GM18951 (cell line): Measurements from ENCODE around the gene MFAP5.
"Not testable (repeated sequence)": the region's sequence is repeated elsewhere in the genome, so short reads cannot be mapped to it uniquely, and the experiment has no call there.

Source experiments
- POLR2A ChIP-seq: IDR thresholded peaks from 4 replicates; pipeline ENCODE4 v1.6.1; 2011; ENCODE audit warnings: mild to moderate bottlenecking; ENCODE audit not compliant: insufficient read length, insufficient read depth; ENCODE audit errors: extremely low read depth
- in situ Hi-C: fragments of 300-500 bp; cut with MboI; formaldehyde crosslinking; loops from one replicate; pipeline ENCODE4 v1.12.0; 2022; ENCODE audit warnings: low sequenced_read_pairs, mixed read lengths, inconsistent platforms; ENCODE audit not compliant: unreplicated experiment

Gene MFAP5

DNA sequence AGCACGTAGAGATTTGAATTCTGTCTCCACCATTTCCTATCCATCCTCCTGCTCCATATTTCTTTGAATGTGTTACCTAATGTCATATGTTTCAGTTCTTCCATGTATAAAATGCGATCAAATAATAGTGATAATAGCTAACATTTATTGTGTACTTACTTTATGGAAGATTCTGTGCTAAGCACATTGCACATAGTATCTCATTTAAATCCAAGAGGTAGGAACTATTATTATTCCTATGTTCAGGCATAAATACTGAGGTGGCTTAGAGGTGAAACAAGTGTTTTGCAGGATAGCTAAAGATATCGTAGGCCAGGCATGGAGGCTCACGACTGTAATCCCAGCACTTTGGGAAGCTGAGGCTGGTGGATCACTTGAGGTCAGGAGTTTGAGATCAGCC is 32.5 kb downstream of the MFAP5 start:
- in situ Hi-C loops, result no loop called here
- TF ChIP-seq POLR2A, result no peak

DNA sequence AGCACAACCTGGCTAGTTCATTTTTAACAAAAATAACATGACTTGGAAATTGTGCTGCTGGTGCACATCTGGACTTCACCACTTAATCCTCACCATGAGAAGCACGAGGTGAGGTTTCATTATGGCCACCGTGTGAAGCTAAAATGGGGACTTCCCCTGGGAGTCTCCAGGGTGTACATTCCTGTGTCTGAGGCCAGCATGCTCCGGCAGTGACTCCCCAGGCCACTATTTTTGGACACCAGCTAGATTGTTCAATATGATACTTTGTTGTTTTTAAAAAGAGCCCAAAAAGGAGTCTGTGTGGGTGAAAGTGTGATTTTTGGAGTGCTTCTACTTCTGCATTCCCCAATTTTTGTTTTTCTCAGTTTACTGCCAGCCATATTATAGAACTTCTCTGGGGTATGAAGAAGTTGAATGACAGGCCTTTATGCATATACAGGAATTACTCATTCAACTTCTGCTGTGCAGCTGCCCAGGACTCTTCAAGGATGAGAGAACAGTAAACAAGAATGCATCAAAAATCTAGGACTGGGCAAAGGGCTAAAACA is 33.1 kb downstream of the MFAP5 start:
- TF ChIP-seq POLR2A, result no peak
- in situ Hi-C loops, result no loop called here

DNA sequence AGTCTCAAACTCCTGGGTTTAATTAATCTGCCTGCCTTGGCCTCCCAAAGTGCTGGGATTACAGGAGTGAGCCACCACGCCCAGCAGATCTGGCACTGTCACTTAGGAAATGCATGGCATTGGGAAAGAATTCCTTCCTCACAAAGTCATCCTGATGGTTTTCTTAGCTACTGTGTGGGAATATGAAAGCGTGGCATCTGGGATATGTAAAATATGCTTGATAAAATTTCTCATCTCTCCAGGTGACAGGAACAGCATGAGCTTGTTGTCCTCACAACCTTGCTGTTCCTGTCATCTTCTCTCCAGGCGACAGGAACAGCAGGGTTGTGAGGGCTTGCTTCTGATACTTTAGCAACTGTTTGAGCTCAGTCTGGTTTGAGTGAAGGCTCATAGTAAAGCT is 33.9 kb downstream of the MFAP5 start:
- in situ Hi-C loops, result no loop called here
- TF ChIP-seq POLR2A, result no peak

DNA sequence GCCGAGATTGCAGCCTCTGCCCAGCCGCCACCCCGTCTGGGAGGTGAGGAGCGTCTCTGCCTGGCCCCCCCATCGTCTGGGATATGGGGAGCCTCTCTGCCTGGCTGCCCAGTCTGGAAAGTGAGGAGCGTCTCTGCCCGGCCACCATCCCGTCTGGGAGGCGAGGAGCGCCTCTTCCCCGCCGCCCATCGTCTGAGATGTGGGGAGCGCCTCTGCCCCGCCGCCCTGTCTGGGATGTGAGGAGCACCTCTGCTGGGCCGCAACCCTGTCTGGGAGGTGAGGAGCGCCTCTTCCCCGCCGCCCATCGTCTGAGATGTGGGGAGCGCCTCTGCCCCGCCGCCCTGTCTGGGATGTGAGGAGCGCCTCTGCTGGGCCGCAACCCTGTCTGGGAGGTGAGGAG is 37.9 kb downstream of the MFAP5 start:
- in situ Hi-C loops, result not testable (repeated sequence)

DNA sequence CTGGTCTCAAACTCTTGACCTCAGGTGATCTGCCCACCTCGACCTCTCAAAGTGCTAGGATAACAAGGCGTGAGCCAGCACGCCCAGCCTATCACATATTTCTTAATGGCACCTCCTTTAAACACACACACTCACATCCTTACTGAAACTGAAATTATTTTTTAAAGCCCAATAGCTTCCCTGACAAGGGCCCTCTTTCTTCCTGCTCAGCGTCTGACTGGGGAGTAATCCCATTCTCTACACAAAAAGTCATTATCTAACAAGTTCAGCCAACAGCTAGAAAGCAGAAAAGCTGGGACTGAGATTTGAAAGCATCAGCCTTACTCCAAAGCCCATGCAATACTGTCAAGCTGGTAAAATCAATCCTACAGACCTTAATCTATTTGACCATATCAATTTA is 40.0 kb downstream of the MFAP5 start:
- in situ Hi-C loops, result no loop called here

DNA sequence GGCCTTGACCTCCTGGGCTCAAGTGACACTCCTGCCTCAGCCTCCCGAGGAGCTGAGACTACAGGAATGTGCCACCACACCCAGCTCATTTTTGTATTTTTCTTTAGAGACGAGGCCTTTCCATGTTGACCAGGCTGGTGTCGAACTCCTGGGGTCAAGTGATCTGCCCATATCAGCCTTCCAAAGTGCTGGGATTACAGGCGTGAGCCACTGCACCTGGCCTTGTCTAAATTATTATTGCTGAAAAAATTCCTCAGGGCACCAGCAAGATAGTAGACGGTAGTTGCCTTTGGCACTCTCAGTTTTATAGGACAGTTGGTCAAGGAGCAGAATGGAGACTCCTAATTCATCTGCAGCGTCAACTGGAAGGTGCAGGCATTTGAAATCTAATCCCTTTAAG is 47.4 kb downstream of the MFAP5 start:
- in situ Hi-C loops, result no loop called here
- no peak for TF ChIP-seq POLR2A

More for the DNA sequence above, 40.0 kb downstream of the MFAP5 start:
- TF ChIP-seq POLR2A, result no peak

DNA sequence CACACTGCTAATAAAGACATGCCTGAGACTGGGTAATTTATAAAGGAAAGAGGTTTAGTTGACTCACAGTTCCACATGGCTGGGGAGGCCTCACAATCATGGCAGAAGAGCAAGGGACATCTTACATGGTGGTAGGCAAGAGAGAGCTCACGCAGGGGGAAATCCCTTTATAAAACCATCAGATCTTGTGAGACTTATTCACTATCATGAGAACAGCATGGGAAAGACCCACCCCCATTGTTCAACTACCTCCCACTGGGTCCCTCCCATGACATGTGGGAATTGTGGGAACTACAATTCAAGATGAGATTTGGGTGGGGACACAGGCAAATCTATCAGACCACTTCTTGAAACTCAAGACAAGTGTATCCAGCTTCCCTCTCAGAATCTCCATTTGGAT is 48.7 kb downstream of the MFAP5 start:
- in situ Hi-C loops, result not testable (repeated sequence)

DNA sequence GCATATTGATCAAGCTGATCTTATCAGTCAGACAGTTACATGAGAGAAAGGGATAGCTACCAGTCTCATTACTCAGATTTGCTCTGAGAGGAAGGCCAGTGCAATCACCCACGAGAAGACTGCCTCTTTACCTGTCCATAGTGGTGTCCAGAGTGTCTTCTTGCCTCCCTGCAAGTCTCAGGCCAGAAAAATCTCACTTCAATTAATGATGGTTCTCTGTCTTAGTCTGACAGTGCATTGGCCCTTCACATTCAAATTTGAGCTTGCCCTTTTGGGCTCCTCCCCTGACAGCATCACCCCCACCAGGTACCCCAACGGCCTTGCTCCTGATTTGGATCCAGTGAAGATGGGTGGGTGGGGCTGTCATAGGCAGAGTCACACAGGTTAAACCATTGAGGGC is 50.0 kb downstream of the MFAP5 start, which contains the start of gene AICDA:
TSS of gene AICDA (minus strand) at position 231 of the 400 bp plus-strand sequence. CDS start at position 139, 92 bp downstream.
- TF ChIP-seq POLR2A, result peak; percentile 44
- in situ Hi-C loops, result no loop called here

DNA sequence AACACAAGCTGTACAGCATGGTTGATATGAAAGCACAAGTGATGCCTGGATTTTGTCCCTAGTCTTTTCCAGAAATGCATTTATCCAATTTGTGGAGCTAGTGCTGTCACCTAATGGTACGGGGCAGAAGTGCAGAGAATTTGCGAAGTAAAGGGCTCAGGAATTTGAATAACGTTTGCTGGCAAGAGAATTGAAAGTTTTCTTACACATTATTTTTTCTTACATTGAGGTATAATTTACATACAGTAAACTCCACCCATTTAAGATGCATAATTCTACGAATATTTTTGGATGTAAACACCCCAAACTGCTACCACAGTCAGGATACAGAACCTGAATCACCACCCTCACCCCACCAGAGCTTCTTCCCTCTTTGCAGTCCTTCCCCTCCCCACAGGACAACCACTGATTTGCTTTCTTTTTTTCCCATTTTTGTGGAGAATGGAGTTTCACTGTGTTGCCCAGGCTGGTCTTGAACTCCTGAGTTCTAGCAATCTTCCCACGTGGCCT is 53.5 kb downstream of the MFAP5 start:
- in situ Hi-C loops, result no loop called here

DNA sequence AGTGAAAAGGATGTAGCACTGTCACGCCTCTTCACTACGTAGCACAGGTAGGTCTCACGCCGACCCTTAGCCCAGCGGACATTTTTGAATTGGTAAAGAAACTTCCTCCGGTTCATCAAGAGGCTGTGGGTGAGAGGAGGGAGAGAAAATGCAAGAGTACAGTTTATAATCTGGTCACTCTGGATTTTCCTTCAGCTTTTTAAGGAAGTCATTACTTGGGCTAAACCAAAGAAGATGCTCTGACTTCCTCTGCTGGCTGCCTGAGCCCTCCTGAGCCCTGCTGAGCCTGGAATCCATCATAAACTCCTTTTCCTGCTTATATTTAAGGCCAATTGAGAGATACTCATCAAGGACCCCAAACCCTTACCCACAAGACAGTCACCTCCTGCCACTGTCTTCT is 55.7 kb downstream of the MFAP5 start:
- no peak for TF ChIP-seq POLR2A
- in situ Hi-C loops, result no loop called here

More for the DNA sequence above, 53.5 kb downstream of the MFAP5 start:
- TF ChIP-seq POLR2A, result no peak

DNA sequence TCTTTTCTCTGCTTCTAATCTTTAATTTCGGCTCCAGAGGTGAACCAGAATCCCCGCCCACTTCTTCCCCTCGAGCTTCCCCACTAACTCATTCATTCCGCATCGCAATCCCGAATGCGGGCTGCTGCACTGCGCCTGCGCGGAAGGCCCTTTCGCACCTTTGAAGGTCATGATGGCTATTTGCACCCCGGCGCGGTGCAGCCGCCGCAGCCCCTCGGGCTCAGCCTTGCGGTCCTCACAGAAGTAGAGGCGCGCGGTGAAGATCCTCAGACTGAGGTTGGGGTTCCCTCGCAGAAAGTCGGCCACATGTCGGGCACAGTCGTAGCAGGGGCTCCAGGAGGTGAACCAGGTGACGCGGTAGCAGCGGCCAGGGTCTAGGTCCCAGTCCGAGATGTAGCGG is 57.6 kb downstream of the MFAP5 start:
- in situ Hi-C loops, result no loop called here
- no peak for TF ChIP-seq POLR2A

DNA sequence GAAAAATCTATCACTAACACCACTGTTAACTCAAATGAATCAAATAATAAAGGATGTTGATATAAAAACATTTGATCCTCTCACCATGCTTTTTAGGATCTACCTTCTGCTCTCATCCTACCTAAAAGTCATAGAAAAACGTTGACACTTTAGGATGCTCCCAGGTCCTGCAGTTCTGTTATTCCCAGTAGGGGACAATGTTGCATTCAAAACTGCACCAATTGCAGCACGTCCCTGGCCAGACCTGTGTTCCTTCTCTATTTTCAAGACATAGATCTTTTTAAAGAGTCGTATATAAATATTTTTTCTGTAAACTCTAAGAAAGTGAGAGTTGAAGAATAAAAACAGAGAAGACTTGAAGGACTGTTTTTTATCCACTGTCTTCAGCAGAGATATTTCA is 58.8 kb downstream of the MFAP5 start:
- in situ Hi-C loops, result no loop called here
- TF ChIP-seq POLR2A, result no peak

DNA sequence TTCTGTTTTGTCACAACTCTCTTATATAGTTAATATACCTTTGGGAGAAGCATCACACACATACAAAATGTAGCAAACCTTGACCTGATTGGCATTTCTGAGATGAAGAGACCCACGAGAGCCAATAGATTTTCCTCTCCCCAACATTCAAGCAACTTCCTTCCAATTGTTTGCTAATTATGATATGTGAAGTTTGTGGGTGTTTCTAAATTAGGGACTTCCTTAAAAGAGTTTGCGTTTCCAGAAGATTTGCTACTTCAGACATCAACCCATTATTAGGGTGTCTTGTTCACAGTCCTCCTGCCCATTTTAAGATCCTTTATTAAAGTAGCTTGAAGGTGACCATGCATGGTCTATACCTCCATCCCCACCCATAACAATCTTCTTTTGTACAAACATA is 59.3 kb downstream of the MFAP5 start:
- in situ Hi-C loops, result no loop called here
- TF ChIP-seq POLR2A, result no peak

DNA sequence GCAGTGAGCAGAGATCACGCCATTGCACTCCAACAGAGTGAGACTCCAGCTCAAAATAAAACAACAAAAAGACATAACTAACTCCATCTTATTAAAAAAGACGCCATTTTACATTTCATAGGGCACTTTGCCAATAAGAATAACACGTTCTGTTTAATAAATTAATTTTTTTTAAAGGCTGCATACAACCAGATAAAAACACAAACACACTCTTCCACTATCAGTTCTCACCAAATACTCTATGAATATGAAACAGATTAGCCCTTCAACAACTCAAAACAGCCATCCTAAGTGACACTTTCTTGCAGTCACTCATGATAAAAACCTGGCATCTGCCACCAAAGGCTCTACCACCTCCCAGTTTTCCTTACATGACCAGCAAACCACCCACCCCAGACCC is 66.1 kb downstream of the MFAP5 start:
- TF ChIP-seq POLR2A, result no peak
- in situ Hi-C loops, result no loop called here
